Measurements from ENCODE around the gene NELFB.
"Not testable (repeated sequence)": the region's sequence is repeated elsewhere in the genome, so short reads cannot be mapped to it uniquely, and the experiment has no call there.

The NELFB gene

GRCh38 chr9:137252555-137253506 is 2.3 kb upstream of the NELFB start:
- peaks cover 18% of the 10 kb centered on the region for H3K36me3 Mint-ChIP-seq (ENCODE audit: insufficient read depth)
- no peaks in the 10 kb centered on the region for H3K9me3 Mint-ChIP-seq
- no peak for ATAC-seq (replicated peaks; ENCODE audit: extremely low read depth, poor library complexity, severe bottlenecking)
- no peak overlapping the region for H3K4me3 Mint-ChIP-seq
- H3K27me3 Mint-ChIP-seq: no peaks in the 10 kb centered on the region
- DNase-seq (ENCODE audit: low spot score in 2 of 2): no peak
- no peak overlapping the region for H3K27ac Mint-ChIP-seq (ENCODE audit: low read depth)
- H3K4me1 Mint-ChIP-seq: peaks cover 15% of the 10 kb centered on the region

- Mint-ChIP-seq H3K9me3 (no peaks in the 10 kb centered on the region), H3K4me1 (peaks cover 15% of the 10 kb centered on the region), H3K27ac (ENCODE audit: low read depth) (no peak overlapping the region), H3K27me3 (no peaks in the 10 kb centered on the region), H3K4me3 (peak overlapping the region; percentile 87), H3K36me3 (ENCODE audit: insufficient read depth) (peaks cover 23% of the 10 kb centered on the region)
- ATAC-seq (replicated peaks; ENCODE audit: extremely low read depth, poor library complexity, severe bottlenecking) (no peak), DNase-seq (ENCODE audit: low spot score in 2 of 2) (no peak)
Measured at GRCh38 chr9:137253717-137254623, 1.2 kb upstream of the NELFB start.

- peak in 1 of 2 donors; percentile 28 for DNase-seq (ENCODE audit: low spot score in 2 of 2)
- ATAC-seq (replicated peaks; ENCODE audit: extremely low read depth, poor library complexity, severe bottlenecking): peak; percentile 34
Measured at GRCh38 chr9:137255448-137256114, 454 bp downstream of the NELFB start.

GRCh38 chr9:137256362-137256761 is 1.2 kb downstream of the NELFB start:
- H3K27ac Mint-ChIP-seq (ENCODE audit: low read depth): no peak overlapping the region
- peaks cover 28% of the 10 kb centered on the region for H3K36me3 Mint-ChIP-seq (ENCODE audit: insufficient read depth)
- H3K27me3 Mint-ChIP-seq: no peaks in the 10 kb centered on the region

More at GRCh38 chr9:137255448-137256114, 454 bp downstream of the NELFB start:
- Mint-ChIP-seq H3K27me3 (no peaks in the 10 kb centered on the region), H3K36me3 (ENCODE audit: insufficient read depth) (peaks cover 27% of the 10 kb centered on the region), H3K4me3 (peak overlapping the region; percentile 87), H3K27ac (ENCODE audit: low read depth) (peak overlapping the region; percentile 59), H3K4me1 (peaks cover 15% of the 10 kb centered on the region), H3K9me3 (no peaks in the 10 kb centered on the region)

GRCh38 chr9:137256856-137257255 is 1.7 kb downstream of the NELFB start:
- H3K4me3 Mint-ChIP-seq: peak overlapping the region; percentile 87
- H3K36me3 Mint-ChIP-seq (ENCODE audit: insufficient read depth): peaks cover 29% of the 10 kb centered on the region
- H3K27ac Mint-ChIP-seq (ENCODE audit: low read depth): no peak overlapping the region
- H3K9me3 Mint-ChIP-seq: no peaks in the 10 kb centered on the region
- ATAC-seq (replicated peaks; ENCODE audit: extremely low read depth, poor library complexity, severe bottlenecking) (no peak), DNase-seq (ENCODE audit: low spot score in 2 of 2) (no peak)
- no peaks in the 10 kb centered on the region for H3K27me3 Mint-ChIP-seq
- peaks cover 19% of the 10 kb centered on the region for H3K4me1 Mint-ChIP-seq

More at GRCh38 chr9:137256362-137256761, 1.2 kb downstream of the NELFB start:
- Mint-ChIP-seq H3K9me3 (no peaks in the 10 kb centered on the region), H3K4me1 (peaks cover 15% of the 10 kb centered on the region), H3K4me3 (peak overlapping the region; percentile 87)
- DNase-seq (ENCODE audit: low spot score in 2 of 2) (no peak), ATAC-seq (replicated peaks; ENCODE audit: extremely low read depth, poor library complexity, severe bottlenecking) (no peak)

GRCh38 chr9:137262173-137262908 is 7.2 kb downstream of the NELFB start:
- peaks cover 18% of the 10 kb centered on the region for H3K36me3 Mint-ChIP-seq (ENCODE audit: insufficient read depth)
- not testable (repeated sequence) for ATAC-seq (replicated peaks; ENCODE audit: extremely low read depth, poor library complexity, severe bottlenecking); H3K4me3 Mint-ChIP-seq; DNase-seq (ENCODE audit: low spot score in 2 of 2); H3K9me3 Mint-ChIP-seq; H3K27ac Mint-ChIP-seq (ENCODE audit: low read depth); H3K4me1 Mint-ChIP-seq; H3K27me3 Mint-ChIP-seq

- peaks cover 19% of the 10 kb centered on the region for H3K36me3 Mint-ChIP-seq (ENCODE audit: insufficient read depth)
- H3K9me3 Mint-ChIP-seq: no peaks in the 10 kb centered on the region
- no peak for ATAC-seq (replicated peaks; ENCODE audit: extremely low read depth, poor library complexity, severe bottlenecking)
- no peaks in the 10 kb centered on the region for H3K27me3 Mint-ChIP-seq
- DNase-seq (ENCODE audit: low spot score in 2 of 2): no peak
- no peak overlapping the region for H3K27ac Mint-ChIP-seq (ENCODE audit: low read depth)
- H3K4me3 Mint-ChIP-seq: no peak overlapping the region
- H3K4me1 Mint-ChIP-seq: peaks cover 6% of the 10 kb centered on the region
Measured at GRCh38 chr9:137262909-137263285, 7.8 kb downstream of the NELFB start.

- DNase-seq (ENCODE audit: low spot score in 2 of 2): no peak
- H3K36me3 Mint-ChIP-seq (ENCODE audit: insufficient read depth): peaks cover 19% of the 10 kb centered on the region
Measured at GRCh38 chr9:137263506-137263905, 8.4 kb downstream of the NELFB start.

GRCh38 chr9:137264067-137264466 is 8.9 kb downstream of the NELFB start:
- no peaks in the 10 kb centered on the region for H3K27me3 Mint-ChIP-seq
- no peaks in the 10 kb centered on the region for H3K9me3 Mint-ChIP-seq
- no peak for DNase-seq (ENCODE audit: low spot score in 2 of 2)
- no peak for ATAC-seq (replicated peaks; ENCODE audit: extremely low read depth, poor library complexity, severe bottlenecking)
- no peak overlapping the region for H3K27ac Mint-ChIP-seq (ENCODE audit: low read depth)
- H3K4me3 Mint-ChIP-seq: no peak overlapping the region
- peaks cover 6% of the 10 kb centered on the region for H3K4me1 Mint-ChIP-seq
- H3K36me3 Mint-ChIP-seq (ENCODE audit: insufficient read depth): peaks cover 17% of the 10 kb centered on the region

More at GRCh38 chr9:137263506-137263905, 8.4 kb downstream of the NELFB start:
- ATAC-seq (replicated peaks; ENCODE audit: extremely low read depth, poor library complexity, severe bottlenecking): no peak
- H3K27ac Mint-ChIP-seq (ENCODE audit: low read depth): no peak overlapping the region
- H3K4me1 Mint-ChIP-seq: peaks cover 6% of the 10 kb centered on the region
- no peaks in the 10 kb centered on the region for H3K27me3 Mint-ChIP-seq
- no peak overlapping the region for H3K4me3 Mint-ChIP-seq
- H3K9me3 Mint-ChIP-seq: no peaks in the 10 kb centered on the region

- Mint-ChIP-seq H3K36me3 (ENCODE audit: insufficient read depth) (peaks cover 19% of the 10 kb centered on the region), H3K27ac (ENCODE audit: low read depth) (no peak overlapping the region), H3K9me3 (no peaks in the 10 kb centered on the region), H3K27me3 (no peaks in the 10 kb centered on the region), H3K4me1 (peaks cover 6% of the 10 kb centered on the region), H3K4me3 (no peak overlapping the region)
- no peak for ATAC-seq (replicated peaks; ENCODE audit: extremely low read depth, poor library complexity, severe bottlenecking)
- no peak for DNase-seq (ENCODE audit: low spot score in 2 of 2)
Measured at GRCh38 chr9:137265496-137266161, 10.5 kb downstream of the NELFB start.

GRCh38 chr9:137266162-137266527 is 11.0 kb downstream of the NELFB start:
- Mint-ChIP-seq H3K9me3 (no peaks in the 10 kb centered on the region), H3K4me3 (no peak overlapping the region), H3K36me3 (ENCODE audit: insufficient read depth) (peaks cover 18% of the 10 kb centered on the region), H3K4me1 (peaks cover 7% of the 10 kb centered on the region), H3K27ac (ENCODE audit: low read depth) (no peak overlapping the region), H3K27me3 (no peaks in the 10 kb centered on the region)
- ATAC-seq (replicated peaks; ENCODE audit: extremely low read depth, poor library complexity, severe bottlenecking) (no peak), DNase-seq (ENCODE audit: low spot score in 2 of 2) (no peak)

Measured in central memory CD8-positive, alpha-beta T cell (primary cell).